ENCODE results near the gene RHEB. TPM values are rescaled to one million over a fixed set of nuclear protein-coding genes. Genes with fewer than 3 reads are reported as not detected.

RHEB gene
- total and polyA plus RNA-seq, 2 experiments from 2014 or later: 111 to 135 TPM

DNA sequence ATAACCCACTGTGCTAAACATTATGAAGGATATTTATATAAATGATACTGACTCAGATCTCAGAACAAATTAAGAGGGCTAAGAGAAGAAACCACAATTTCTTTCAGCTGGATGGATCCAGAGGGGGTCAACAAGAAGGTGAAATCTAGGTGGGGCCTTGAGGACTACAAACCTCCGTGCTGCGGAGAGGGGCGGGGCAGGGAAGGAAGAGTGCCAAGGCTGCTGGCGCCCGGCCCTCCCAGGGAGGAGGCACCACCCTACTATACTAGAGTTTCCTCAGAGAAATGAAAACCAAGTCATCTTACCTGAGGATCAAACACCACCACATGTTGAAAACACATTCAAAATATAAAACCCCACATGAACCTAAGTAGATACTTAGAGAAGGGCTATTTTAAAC, 50.4 kb downstream of the RHEB start:
- 96% methylated on average over 5 of the region's 5 CpGs for WGBS (ENCODE audit: low lambda C conversion rate, missing lambda C conversion rate)
- Histone ChIP-seq H3K4me3 (no peak overlapping the region), H3K4me2 (no peak overlapping the region), H3K9me3 (ENCODE audit: low read depth) (no peaks in the 10 kb centered on the region), H3K27me3 (no peaks in the 10 kb centered on the region), H4K20me1 (ENCODE audit: insufficient read depth, poor library complexity, severe bottlenecking) (peaks cover 10% of the 10 kb centered on the region), H3K27ac (no peak overlapping the region), H3K4me1 (ENCODE audit: insufficient read depth) (no peaks in the 10 kb centered on the region), H3K9me2 (replicated peaks; ENCODE audit: insufficient read depth) (no peaks in the 10 kb centered on the region), H3K36me3 (replicated peaks; ENCODE audit: insufficient read depth, low read depth) (peaks cover 3% of the 10 kb centered on the region), H2AFZ (no peak overlapping the region), H3K79me2 (peaks cover 19% of the 10 kb centered on the region)
- TF ChIP-seq, protein P1, sequence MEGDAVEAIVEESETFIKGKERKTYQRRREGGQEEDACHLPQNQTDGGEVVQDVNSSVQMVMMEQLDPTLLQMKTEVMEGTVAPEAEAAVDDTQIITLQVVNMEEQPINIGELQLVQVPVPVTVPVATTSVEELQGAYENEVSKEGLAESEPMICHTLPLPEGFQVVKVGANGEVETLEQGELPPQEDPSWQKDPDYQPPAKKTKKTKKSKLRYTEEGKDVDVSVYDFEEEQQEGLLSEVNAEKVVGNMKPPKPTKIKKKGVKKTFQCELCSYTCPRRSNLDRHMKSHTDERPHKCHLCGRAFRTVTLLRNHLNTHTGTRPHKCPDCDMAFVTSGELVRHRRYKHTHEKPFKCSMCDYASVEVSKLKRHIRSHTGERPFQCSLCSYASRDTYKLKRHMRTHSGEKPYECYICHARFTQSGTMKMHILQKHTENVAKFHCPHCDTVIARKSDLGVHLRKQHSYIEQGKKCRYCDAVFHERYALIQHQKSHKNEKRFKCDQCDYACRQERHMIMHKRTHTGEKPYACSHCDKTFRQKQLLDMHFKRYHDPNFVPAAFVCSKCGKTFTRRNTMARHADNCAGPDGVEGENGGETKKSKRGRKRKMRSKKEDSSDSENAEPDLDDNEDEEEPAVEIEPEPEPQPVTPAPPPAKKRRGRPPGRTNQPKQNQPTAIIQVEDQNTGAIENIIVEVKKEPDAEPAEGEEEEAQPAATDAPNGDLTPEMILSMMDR (IDR thresholded peaks at IDR 0.05; ENCODE audit: poor library complexity): no peak
- TF ChIP-seq EZH2 (IDR thresholded peaks at IDR 0.05; ENCODE audit: borderline replicate concordance) (no peak), EZH2phosphoT487 (IDR thresholded peaks at IDR 0.05; ENCODE audit: low read depth, severe bottlenecking, unreplicated experiment) (no peak)
- no peak for DNase-seq (ENCODE audit: low spot score)

DNA sequence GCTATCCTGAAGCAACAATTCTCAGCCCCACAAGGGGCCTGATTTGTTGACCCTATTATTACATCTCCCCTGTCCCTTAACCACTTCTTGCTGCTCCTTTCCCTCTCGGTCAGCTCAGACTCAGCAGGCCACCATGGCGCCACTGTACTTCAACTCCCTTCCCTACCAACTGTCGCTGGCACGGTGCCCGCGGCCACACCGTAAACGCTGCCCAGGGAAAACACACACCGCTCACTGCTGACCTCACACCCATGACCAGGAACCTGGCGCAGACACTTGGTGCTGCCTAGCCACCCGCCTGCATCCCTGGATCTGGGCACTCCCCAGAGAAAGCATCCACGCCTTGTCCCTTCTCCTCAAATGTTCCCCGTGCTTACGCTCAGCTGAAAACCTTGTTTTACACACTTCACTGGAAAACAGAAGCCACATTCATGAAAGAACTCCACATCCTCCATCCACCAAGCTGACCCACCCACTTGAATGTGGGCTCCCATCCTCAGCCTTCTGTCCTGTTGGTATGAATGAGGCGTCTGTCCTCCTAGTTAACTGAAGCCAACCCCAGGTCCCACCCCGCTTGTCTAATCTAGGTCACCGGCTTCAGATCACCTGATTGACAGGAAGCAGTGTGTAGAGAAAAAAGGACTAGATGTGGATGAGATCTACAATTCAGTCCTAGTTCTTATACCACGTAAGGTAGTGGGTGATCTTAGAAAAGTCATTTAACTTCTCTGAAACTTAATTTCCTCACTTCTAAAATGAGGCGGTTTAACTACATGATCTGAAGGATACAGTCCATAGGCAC, 51.3 kb downstream of the RHEB start:
- DNase-seq (ENCODE audit: low spot score): no peak
- Histone ChIP-seq H3K9me2 (replicated peaks; ENCODE audit: insufficient read depth) (no peaks in the 10 kb centered on the region), H3K4me1 (ENCODE audit: insufficient read depth) (no peaks in the 10 kb centered on the region), H3K4me2 (no peak overlapping the region), H2AFZ (no peak overlapping the region), H3K36me3 (replicated peaks; ENCODE audit: insufficient read depth, low read depth) (peaks cover 3% of the 10 kb centered on the region), H4K20me1 (ENCODE audit: insufficient read depth, poor library complexity, severe bottlenecking) (peaks cover 10% of the 10 kb centered on the region), H3K79me2 (peaks cover 13% of the 10 kb centered on the region), H3K27ac (no peak overlapping the region), H3K9me3 (ENCODE audit: low read depth) (no peaks in the 10 kb centered on the region), H3K27me3 (no peaks in the 10 kb centered on the region), H3K4me3 (no peak overlapping the region)
- 97% methylated on average over 19 of the region's 19 CpGs for WGBS (ENCODE audit: low lambda C conversion rate, missing lambda C conversion rate)
- TF ChIP-seq, protein P1 (IDR thresholded peaks at IDR 0.05; ENCODE audit: poor library complexity): no peak
- TF ChIP-seq EZH2 (IDR thresholded peaks at IDR 0.05; ENCODE audit: borderline replicate concordance) (no peak), EZH2phosphoT487 (IDR thresholded peaks at IDR 0.05; ENCODE audit: low read depth, severe bottlenecking, unreplicated experiment) (no peak)

DNA sequence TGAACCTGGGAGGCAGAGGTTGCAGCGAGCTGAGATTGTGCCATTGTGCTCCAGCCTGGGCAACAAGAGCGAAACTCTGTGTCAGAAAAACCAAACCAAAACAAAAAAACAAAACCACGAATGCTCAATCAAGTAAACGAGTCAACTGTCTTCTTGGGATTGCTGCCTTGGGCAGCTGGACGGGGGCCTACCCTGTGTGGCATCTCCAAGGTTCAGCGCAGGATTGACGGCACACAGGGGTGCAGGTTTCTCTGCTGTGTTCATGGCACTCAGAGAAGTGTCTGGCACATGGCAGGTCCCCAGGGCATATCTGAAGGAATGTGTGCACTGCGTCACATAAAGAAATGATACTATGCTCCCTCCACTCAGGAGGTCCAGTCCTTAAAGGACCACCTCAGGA, 54.5 kb downstream of the RHEB start:
- H3K9me3 ChIP-seq (ENCODE audit: low read depth): no peaks in the 10 kb centered on the region
- peaks cover 3% of the 10 kb centered on the region for H3K36me3 ChIP-seq (replicated peaks; ENCODE audit: insufficient read depth, low read depth)
- no peaks in the 10 kb centered on the region for H3K27me3 ChIP-seq
- no peaks in the 10 kb centered on the region for H3K79me2 ChIP-seq
- H3K4me1 ChIP-seq (ENCODE audit: insufficient read depth): peaks cover 12% of the 10 kb centered on the region
- no peaks in the 10 kb centered on the region for H4K20me1 ChIP-seq (ENCODE audit: insufficient read depth, poor library complexity, severe bottlenecking)
- H3K4me3 ChIP-seq: no peak overlapping the region
- 99% methylated on average over 8 of the region's 8 CpGs for WGBS (ENCODE audit: low lambda C conversion rate, missing lambda C conversion rate)
- no peak overlapping the region for H3K4me2 ChIP-seq
- TF ChIP-seq EZH2 (IDR thresholded peaks at IDR 0.05; ENCODE audit: borderline replicate concordance): no peak
- no peak for TF ChIP-seq EZH2phosphoT487 (IDR thresholded peaks at IDR 0.05; ENCODE audit: low read depth, severe bottlenecking, unreplicated experiment)
- TF ChIP-seq, protein P1 (IDR thresholded peaks at IDR 0.05; ENCODE audit: poor library complexity): no peak
- H3K27ac ChIP-seq: no peak overlapping the region
- no peak for DNase-seq (ENCODE audit: low spot score)
- no peaks in the 10 kb centered on the region for H3K9me2 ChIP-seq (replicated peaks; ENCODE audit: insufficient read depth)
- H2AFZ ChIP-seq: no peak overlapping the region

Measured in hepatocyte (in vitro differentiated cells).